ENCODE measurements around the gene POU2AF1.
"Not testable (repeated sequence)": the region's sequence is repeated elsewhere in the genome, so short reads cannot be mapped to it uniquely, and the experiment has no call there.

The POU2AF1 gene

GRCh38 chr11:111408789-111409727 lies 30.0 kb upstream of the POU2AF1 start:
- no peak for DNase-seq

- DNase-seq: no peak
These were observed 28.6 kb upstream of the POU2AF1 start for GRCh38 chr11:111407652-111408051.

- no peak for DNase-seq
These were observed 27.5 kb upstream of the POU2AF1 start for GRCh38 chr11:111406589-111406988.

- no peak for DNase-seq
These were observed 27.0 kb upstream of the POU2AF1 start for GRCh38 chr11:111406091-111406490.

GRCh38 chr11:111405551-111405950 lies 26.5 kb upstream of the POU2AF1 start:
- DNase-seq: no peak

DNA sequence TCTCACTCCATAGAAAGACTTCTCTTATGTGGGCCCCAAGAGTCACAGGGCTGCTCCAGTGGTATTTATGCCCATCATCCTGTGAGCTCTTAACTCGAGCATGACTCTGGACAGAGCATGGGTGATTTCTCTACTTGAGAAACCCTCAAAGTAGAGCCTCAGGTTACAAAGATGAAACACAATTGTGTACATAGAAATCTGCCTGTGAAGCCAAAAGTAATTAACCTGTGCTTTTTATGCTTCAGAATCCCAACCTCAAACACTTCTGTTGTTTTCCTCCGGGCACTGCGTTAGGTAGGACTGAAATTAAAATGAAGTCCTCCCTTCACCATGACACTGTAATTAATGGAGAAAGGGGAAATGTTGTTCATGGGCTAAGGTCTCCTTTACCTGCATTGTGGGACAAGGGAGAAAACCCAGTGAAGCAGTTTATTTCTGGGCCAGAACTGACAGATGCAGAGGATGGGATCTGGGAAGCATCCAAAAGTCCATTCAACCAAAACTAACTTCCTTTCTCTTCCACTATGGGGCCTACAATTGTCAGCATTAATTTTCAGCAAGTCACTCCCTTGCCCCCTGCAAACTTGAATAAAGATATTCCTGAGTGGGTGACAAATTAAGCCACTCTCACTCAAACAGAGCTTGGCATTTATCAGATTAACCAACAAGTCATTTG lies 24.1 kb upstream of the POU2AF1 start:
- DNase-seq: no peak

DNA sequence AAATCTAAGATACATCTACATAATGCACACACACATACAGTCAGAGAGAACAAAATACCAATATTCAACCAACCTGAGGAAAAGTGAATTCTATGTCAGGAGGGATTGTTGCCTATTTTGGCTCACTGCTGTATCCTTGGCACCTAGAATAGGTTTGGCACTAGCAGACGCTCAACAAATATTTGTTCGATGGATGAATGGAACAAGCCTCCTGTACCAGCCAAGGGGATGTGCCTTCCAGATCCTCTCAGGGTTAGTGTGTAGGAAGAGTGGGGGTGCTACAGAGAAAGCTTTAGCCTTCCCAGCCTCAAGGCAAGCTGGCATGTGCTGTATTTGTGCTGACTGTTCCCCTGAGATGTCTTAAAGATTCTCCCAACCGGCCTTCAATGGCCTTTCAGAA lies 23.3 kb upstream of the POU2AF1 start:
- DNase-seq: no peak

GRCh38 chr11:111401957-111402356 lies 22.9 kb upstream of the POU2AF1 start:
- DNase-seq: not testable (repeated sequence)

DNA sequence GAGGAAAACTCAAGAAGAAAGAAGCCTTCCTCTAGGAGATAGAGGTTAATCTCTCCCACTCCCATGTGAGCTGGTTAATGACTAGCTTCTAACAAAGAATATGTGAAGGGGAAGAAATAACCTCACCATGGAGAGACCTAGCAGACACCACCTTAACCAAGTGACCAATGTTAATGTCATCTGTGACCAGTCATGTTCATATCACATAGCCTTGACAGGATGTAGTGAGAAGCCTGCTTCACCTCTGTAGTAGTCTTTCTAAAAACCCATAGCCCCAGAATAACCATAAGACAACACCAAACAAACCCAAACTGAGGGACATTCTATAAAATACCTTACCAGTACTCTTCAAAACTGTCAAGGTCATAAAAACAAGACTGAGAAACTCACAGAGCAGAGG lies 21.5 kb upstream of the POU2AF1 start:
- DNase-seq: no peak

GRCh38 chr11:111399187-111400031 lies 20.3 kb upstream of the POU2AF1 start:
- DNase-seq: no peak

DNA sequence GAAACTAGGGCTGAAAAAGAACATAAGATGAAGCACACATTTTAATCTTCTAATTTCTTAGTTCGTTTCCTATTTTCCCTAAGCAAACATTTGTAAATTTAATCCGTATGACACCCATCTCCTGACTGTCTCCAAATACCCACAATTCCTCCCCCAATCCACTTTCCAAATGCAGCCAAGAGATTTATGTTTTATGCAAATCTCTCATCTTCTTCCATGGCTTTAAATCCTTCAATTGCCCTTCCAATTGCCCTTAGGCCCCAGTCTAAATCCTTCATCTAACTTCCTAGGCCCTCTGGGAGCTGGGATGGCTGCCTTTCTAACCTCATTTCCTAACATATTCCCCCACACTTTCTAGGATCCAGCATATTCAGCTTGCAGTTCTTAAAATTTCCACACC lies 18.0 kb upstream of the POU2AF1 start:
- DNase-seq: no peak

DNA sequence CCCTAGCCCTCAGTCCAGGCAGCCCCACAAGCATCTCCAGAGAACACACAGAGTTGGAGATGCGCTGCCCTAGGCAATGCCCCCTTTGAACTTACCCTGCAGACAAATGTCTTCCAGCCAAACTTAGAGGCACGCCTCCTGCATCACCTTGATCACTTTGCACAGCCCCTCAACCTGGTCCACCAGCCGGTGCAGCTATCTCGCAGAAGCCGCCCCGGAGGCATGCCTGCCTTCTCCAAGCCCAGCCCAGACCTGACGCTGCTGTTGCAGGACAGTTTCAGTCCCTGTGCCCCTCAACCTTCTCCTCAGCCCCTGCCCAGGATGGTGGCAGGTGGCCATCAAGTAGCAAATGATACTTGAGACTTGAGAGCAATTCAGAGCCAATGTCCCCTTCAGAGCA lies 16.7 kb upstream of the POU2AF1 start:
- DNase-seq: no peak

DNA sequence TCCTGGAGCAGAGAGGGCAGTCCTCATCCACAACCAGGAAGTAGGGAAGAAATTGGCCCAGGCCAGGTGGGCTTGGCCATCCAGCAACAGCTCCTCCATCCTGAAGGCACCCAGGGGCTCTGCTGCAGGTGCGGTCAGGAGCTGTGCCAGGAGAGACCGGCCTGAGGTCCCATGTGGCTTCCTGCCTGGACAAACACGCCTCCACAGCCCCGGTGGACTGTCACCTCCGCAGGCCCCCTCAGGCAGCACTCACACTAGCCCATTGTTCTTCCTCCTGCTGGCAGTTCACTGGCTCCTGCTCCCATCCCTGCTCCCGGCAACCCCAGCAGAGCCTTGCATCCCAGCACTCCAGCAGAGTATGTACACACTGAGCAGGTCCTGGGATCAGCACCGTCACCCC lies 16.0 kb upstream of the POU2AF1 start:
- DNase-seq: no peak

GRCh38 chr11:111394147-111394546 lies 15.1 kb upstream of the POU2AF1 start:
- DNase-seq: peak; percentile 18

DNA sequence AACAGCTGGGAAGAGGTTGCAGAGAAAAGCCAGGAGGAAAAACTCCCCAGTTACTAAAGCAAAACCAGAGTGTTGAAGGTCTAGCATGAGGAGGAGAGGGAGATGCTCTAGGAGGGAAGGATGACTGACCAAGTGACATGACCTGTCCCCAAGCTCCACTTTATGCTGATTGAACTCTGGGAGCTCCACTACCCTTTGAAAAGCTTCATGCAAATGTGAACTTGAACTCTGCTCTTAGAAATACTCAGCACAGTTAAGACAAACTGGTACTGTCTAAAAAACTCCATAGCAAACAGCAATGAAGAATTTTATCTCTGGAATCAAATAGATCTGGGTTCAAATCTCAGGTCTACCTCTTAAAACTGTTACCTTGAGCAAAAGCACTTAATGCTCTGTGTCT lies 14.5 kb upstream of the POU2AF1 start:
- DNase-seq: no peak

DNA sequence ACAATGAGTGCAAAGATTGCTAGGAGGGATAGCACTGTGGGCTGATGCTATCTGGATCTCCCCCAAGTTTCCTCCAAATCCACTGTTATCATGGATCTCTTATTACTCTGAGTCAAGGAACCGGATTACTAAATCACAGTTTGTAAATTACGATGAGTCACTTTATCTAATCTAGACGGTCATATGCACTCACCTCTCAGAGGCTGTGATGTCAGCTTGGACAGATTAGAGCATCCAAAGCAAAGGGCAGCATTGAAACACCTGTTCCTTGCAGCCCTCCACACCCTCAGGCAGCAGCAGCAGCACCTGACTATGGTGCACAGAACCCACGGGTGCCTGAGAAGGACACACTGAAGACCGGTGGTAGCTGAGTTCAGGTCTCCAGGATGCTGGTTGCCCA lies 14.0 kb upstream of the POU2AF1 start:
- peak; percentile 27 for DNase-seq

DNA sequence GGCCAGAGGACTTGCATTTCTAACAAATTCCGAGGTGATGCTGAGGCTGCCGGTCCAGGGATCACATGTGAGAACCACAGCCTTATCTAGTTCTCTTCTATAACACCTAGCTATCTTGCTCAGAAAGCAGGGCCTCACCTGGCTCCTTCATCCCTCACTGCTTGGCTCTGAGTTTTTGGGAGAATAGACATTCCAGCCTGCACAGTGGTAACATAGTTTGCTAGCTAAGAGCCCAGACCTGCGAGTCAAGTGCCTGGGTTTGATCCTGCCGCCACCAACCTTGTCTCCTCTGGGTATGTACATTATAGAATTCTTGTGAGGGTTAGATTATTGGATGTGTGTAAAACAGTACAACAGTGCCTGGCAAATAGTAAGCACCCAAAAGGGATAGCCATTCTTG lies 13.5 kb upstream of the POU2AF1 start:
- DNase-seq: no peak

GRCh38 chr11:111391328-111392124 lies 12.5 kb upstream of the POU2AF1 start:
- no peak for DNase-seq

GRCh38 chr11:111388842-111389241 lies 9.8 kb upstream of the POU2AF1 start:
- DNase-seq: no peak

DNA sequence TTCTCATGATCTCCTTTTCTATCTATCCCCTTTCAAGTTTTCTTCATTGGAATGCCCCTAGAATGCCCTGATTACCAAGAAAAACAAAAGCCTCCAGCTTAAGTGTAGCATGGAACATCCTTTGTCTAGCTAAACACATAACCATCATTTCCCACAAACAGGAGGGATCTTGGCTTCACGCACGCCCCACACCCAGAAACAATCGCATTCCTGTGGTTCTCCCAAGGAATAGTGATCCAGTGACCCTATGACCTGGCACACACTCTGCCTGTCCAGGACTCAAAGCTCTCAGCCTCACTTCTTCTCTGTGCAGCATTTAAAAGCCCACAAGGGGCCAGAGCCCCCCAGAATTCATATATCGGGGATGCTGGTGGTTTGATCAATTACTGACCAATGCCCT lies 9.3 kb upstream of the POU2AF1 start:
- peak; percentile 38 for DNase-seq

GRCh38 chr11:111387363-111387762 lies 8.3 kb upstream of the POU2AF1 start:
- no peak for DNase-seq

GRCh38 chr11:111386611-111387150 lies 7.6 kb upstream of the POU2AF1 start:
- no peak for DNase-seq
